ENCODE results near the gene FANCD2.
"Not testable (repeated sequence)": the region's sequence is repeated elsewhere in the genome, so short reads cannot be mapped to it uniquely, and the experiment has no call there.

Gene FANCD2

DNA sequence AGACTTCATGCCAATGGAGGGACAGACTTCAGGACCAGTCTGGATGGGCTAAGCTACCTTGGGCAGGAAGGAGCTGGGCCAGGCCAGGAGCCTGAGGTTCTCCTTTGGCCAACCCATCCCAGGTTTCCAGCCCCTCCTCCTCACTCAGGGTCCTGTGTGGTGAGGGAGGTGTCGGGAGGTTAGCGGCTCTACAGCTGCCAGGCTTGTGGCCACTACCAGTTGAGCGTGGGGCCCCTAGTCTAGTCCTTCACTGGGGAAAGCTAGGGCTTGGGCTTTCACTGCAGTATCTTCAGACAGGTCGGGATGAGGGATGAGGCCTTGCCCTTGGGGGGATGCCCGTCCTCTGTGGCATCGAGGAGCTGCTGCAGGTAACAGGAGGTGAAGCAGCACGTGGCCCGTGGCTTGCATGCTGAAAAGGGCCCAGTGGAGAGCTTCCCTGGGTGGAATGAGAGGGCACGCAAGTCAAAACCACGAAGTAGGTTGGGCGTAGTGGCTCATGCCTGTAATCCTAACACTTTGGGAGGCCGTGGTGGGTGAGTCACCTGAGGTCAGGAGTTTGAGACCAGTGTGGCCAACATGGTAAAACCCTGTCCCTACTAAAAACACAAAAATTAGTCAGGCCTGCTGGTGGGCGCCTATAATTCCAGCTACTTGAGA is 8.5 kb upstream of the FANCD2 start:
- no peak for DNase-seq

DNA sequence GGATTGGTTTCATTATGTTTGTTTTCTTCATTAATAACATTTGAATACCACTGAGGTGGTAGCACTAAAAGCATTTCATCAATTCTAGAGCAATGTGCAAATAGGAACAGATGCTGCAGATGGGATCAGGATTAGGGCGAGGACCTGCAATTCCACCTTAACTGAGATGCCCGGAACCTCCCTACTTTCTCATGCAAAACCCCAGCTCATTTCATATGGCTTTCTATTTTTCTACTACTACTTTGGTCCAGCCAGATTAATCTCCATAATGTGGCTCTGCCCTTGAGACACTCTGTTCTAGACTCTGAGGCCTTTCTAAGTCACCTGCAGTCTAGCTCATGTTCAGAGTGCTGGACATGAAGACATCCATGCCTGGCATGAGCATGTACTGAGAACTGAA is 7.4 kb upstream of the FANCD2 start:
- not testable (repeated sequence) for DNase-seq

DNA sequence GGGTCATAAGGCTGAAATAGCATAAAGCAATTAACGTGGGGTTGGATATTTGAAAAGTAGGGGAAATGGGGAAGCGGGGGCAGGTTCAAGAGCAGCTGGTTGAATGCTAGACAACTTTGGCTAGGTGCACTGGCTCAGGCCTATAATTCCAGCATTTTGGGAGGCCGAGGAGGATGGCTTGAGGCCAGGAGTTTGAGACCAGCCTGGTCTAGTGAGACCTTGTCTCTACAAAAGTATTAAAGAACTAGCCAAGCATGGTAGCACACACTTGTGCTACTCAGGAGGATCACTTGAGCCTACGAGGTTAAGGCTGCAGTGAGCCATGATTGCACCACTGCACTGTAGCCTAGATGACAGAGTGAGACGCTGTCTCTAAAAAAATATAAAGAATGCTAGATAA is 6.9 kb upstream of the FANCD2 start:
- DNase-seq, result no peak

DNA sequence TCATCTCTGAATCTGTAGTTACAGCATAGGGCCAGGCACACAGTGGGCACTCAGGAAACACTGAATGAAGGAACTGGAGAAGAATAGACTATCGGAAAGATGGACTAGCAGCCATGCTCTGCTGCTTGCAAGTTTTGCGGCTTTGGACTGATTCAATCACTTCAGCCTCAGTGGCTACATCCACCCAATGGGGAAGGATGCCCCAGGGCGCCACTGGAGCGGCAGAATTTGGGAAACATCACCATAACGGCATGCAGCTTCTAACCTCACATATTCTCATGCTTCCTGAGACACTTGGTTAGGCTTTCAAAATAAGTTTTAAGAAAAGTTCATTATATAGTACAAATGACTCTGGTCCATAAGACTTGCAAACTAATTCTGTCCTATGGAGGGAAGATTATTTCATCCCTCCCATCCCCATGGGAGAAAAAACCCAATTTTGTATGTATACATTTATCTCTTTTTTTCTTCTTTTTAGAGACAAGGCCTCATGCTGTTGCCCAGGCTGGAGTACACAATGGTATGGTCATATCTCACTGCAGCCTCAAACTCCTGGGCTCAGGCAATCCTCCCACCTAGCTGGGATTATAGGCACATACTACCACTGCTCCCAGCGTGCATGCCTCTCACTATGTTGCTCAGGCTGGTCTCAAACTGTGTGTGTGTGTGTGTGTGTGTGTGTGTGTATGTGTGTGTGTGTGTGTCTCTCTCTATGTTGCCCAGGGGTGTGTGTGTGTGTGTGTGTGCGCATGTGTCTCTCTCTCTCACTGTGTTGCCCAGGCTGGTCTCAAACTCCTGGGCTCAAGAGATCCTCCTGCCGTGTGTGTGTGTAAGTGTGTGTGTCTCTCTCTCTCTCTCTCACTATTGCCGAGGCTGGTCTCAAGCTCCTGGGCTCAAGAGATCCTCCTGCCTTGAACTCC is 4.1 kb upstream of the FANCD2 start:
- DNase-seq, result no peak

DNA sequence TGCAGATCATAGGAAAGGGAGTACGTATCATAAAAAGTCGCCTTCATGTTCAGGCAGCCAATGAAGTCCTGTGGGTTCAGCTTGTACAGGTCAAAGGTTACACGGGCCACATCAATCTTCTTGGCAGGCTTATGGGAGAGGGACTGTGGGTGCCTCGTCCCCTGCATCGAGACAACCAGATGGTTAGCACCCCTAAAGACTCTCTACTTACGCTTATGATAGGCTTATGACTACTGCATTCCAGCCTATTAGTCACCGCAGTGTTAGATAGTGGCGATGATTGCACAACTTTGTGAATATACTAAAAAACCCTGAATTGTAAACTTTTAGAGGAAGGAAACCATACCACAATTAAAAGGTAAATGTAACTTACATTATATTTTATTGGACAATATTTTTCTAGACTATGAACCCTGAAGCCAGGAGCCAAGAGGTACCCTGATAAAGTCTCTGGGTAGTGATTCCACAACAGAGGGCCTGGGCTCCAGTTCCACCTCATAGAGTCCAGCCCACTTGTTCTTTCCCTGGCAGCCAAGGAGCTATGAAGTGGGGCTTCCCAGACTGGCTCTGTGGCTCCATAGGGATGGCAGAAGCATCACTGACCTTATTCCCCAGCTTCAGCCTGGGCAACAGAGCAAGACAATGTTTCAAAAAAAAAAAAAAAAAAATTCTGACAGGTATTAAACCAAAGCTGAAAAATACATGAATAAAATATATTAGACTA is 2.5 kb upstream of the FANCD2 start:
- DNase-seq, result no peak

DNA sequence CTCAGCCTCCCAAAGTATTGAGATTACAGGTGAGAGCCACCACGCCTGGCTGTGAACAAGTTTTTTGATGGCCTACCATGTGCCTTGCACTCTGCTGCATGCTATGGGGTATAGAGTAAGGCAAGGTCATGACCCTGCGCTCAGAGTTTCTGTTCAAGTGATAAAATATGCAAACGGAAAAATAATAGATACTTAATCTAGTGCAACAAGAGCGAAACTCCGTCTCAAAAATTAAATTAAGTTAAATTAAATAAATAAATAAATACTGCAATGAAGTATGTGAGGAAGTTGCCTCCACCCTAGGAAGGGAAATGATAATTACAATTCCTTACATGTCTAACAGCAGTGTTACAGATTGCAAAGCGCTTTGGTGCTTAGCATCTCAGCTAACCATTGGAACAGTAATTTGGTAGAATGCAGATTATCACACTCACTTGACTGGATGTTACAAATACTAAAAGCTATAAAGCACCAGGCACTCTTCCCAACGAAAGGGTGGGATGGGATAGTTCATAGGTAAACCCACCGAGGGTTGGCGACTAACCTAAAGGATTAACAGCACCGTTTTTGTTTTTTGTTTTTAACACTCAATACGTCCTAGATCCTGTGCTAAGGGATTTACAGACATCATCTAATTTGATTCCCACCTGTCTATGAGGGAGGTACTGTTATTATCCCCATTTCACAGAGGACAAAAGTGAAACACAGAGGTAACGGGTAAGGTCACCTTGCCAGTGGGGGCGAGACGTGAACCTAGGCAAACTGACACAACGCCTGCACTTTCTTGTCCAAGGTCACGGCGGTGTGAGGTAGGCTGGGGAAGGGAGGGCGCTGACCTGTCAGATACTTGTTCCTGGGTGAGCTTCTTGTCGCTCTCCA is 793 bp upstream of the FANCD2 start:
- DNase-seq, result no peak

DNA sequence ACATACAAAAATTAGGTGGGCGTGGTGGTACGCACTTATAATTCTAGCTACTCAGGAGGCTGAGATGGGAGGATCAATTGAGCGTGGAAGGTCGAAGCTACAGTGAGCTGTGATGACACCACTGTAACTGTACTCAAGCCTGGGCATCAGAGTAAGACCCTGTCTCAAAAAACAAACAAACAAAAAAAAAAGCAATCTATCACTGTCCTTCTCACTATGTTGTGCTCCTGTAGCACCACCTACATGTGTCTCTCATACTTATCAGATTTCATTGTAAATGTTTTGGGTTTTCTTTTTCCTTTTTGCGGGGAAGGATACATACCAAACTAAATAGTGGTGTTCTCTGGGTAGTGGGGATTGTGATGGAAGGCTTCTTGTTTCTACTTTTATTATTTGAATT is 14.8 kb downstream of the FANCD2 start:
- DNase-seq, result no peak

DNA sequence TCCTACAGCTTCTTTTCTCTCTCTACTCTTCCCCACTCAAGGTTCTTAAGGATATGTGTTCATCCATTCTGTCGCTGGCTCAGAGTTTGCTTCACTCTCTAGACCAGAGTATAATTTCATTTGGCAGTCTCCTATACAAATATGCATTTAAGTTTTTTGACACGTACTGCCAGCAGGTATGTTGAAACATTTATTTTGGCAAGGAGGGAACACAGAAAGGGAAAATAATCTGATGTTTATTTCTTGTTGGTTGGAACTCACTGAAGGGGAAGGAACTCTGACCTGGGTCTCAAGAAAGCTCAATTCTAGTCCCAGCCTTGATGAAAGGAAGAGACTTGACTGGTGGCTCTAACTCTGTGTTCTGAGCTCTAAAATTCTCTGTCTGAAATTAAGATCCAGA is 21.6 kb downstream of the FANCD2 start:
- no peak for DNase-seq

DNA sequence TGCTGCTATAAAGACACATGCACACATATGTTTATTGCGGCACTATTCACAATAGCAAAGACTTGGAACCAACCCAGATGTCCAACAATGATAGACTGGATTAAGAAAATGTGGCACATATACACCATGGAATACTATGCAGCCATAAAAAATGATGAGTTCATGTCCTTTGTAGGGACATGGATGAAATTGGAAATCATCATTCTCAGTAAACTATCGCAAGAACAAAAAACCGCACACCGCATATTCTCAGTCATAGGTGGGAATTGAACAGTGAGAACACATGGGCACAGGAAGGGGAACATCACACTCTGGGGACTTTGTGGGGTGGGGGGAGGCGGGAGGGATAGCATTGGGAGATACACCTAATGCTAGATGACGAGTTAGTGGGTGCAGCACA is 26.8 kb downstream of the FANCD2 start:
- DNase-seq, result not testable (repeated sequence)

DNA sequence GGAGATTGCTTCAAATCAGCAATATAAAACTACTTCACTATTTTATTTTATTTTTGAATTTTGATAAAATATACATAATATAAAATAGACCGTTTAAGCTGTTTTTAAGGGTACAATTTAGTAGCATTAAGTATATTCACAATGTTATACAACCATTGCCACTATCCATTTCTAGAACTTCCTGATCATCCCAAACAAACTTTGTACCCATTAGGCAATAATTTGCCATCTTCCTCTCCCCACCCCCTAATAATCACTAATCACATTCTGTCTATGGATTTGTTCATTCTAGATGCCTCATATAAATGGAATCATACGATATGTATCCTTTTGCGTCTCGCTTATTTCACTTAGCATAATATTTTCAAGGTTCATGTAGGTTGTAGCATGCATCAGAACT is 28.9 kb downstream of the FANCD2 start:
- no peak for DNase-seq

DNA sequence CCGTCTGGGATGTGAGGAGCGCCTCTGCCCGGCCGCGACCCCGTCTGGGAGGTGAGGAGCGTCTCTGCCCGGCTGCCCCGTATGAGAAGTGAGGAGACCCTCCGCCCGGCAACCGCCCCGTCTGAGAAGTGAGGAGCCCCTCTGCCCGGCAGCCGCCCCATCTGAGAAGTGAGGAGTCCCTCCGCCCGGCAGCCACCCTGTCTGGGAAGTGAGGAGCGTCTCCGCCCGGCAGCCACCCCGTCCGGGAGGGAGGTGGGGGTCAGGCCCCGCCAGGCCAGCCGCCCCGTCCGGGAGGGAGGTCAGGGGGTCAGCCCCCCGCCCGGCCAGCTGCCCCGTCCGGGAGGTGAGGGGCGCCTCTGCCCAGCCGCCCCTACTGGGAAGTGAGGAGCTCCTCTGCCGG is 43.8 kb downstream of the FANCD2 start:
- not testable (repeated sequence) for DNase-seq

DNA sequence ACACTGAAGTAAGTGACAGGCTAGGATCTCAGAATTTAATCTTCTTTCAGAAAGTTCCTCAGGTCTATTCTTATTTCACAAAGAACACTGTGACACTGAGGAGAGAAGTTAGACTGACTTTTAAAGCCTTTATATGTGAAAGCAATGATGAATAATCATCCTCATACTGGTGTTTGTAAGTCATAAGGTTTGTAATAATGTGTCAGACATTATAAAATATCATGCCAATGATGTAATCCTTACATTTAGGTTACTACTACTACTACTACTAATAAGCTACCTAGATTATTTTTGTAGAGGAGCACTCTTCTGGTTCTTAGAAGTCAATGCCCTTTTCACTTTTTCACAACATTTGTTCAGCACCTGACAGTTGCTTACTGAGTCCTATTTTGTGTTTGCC is 48.4 kb downstream of the FANCD2 start:
- DNase-seq, result no peak

DNA sequence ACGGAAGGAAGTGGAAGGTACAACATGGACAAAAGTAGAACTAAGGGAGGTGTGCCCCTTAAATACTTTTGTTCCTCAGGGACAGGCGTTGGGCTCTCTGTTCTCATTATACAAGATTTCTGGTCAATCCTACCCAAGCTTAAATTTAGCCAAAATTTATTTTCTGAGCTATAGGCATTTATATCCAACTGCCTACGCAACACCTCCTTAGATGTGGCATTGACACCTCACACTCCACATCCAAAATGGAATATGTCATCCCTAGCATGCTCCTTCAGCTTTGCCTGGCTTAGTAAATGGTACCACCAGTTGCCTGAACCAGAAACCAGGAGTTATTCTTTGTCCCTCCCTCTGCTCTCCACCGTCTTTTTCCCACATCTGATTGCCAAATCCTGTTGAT is 55.6 kb downstream of the FANCD2 start:
- DNase-seq, result no peak

DNA sequence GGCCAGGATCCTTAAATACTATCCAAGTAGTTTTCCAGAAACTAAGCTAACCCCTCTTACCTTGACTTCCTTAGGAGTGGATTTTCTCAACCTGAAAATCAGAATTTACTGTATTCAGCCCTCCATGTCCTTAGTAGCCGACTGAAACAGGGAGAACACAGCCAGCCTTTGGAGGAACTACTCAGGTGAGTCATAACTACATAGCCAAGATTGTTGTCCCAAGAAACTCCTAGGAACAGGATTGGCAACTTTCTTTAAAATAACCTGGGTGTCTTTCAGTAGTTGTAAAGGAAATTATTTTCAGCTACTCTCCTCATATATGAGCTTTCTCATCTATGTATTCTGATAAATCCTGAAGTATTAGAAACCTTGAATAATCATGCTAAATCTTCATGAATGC is 59.5 kb downstream of the FANCD2 start:
- DNase-seq, result no peak

DNA sequence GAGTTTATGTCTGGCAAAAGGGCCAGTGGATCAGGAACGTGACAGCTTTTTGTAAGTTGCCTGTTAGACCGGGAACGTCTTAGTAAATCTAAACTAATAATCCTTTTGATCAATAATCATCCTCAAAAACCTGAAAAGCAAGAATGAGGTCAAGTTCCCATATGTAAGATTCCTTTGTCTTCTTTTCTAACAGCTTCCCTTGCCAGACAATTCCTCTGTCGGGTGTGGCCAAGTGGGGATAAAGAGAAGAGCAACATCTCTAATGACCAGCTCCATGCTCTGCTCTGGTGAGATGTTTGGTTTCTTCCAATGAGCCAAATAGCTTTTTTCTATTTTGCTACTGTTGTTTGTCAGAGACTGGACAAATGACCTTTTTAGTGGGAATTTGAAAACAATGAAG is 62.0 kb downstream of the FANCD2 start:
- DNase-seq, result no peak

DNA sequence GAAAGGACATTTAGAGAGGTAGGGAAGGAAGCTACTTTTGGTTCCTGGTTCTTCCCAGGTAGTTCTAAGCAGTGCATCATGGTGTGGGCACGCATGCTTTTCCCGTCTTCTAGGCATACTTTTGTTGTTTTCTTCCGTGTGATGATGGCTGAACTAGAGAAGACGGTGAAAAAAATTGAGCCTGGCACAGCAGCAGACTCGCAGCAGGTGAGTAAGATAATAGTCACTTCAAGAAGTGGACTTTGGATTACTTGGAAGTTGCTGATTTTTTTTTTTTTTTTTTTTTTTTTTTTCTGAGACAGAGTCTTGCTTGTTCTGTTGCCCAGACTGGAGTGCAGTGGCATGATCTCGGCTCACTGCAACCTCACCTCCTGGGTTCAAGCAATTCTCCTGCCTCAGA is 63.9 kb downstream of the FANCD2 start:
- DNase-seq, result no peak

DNA sequence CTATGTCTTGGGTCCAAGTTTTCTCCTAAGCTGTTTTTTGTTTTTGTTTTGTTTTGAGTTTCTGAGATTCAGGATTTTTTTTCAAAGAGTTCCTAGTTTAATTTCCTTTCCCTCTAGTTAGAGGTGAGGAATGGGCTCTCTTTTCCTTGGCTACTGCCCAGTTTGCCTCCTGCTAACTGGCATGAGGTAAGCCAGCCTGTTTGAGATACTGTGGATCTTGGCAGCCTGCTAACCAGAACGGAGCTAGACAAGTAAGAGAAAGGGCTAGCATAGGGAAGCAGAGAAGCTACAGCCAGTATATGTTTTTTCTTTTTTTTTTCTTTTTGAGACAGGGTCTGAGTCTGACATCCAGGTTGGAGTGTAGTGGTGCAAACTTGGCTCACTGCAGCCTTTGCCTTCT is 64.5 kb downstream of the FANCD2 start:
- not testable (repeated sequence) for DNase-seq

DNA sequence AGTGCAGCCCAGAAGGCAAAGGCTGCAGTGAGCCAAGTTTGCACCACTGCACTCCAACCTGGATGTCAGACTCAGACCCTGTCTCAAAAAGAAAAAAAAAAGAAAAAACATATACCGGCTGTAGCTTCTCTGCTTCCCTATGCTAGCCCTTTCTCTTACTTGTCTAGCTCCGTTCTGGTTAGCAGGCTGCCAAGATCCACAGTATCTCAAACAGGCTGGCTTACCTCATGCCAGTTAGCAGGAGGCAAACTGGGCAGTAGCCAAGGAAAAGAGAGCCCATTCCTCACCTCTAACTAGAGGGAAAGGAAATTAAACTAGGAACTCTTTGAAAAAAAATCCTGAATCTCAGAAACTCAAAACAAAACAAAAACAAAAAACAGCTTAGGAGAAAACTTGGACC is 65.2 kb downstream of the FANCD2 start:
- not testable (repeated sequence) for DNase-seq

DNA sequence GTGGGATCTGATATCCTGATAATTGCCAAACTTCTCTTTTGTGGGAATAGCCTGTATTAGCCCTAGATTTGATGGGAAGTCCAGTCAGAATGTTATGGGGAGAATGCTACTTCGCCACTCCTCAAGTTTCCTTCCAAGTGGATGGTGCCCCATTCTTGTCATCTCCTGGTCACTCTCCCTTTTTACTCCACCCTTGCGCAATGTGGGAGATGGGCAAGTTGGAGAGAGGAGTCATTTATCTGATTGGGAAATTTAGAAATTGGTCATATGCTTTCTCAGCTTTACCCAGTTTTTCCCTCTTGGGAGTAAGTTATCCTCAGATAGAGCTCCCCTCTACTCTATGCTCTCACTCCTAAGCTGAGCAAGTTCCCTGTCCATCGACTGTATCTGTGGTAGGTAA is 67.4 kb downstream of the FANCD2 start:
- no peak for DNase-seq

DNA sequence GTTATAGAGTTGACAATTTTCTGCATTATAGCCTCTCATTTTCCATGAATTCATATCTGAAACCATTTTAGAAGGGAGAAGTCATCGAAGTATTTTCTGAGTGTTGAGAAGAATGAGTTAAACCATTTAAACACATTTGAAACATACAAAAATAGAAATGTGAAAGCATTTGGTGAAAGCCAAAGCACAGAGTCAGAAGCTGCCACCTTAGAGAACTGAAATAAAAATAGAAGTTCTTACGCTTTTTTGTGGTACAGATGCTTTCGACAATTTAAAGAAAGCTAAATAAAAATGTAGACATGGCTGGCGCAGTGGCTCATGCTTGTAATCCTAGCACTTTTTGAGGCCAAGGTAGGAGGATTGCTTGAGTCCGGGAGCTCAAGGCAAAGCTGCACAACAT is 72.8 kb downstream of the FANCD2 start:
- no peak for DNase-seq

DNA sequence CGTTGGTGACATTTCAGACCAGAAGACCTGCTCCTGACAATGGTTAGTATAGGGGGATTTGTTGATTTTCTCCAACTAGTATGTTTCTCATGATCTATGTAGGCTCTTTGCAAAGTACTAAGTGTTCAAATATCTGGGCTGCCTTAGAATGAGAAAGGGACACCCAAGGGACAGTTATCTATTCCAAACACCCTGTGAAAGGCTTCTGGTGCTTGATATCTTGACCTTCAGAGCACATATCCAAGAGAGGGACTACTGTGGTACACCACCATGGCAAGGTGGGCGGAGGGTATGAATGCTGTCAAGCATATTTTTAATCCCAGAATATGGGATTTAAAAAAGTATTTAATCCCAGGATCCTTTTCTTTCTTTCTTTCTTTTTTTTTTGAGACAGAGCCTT is 80.7 kb downstream of the FANCD2 start:
- no peak for DNase-seq

DNA sequence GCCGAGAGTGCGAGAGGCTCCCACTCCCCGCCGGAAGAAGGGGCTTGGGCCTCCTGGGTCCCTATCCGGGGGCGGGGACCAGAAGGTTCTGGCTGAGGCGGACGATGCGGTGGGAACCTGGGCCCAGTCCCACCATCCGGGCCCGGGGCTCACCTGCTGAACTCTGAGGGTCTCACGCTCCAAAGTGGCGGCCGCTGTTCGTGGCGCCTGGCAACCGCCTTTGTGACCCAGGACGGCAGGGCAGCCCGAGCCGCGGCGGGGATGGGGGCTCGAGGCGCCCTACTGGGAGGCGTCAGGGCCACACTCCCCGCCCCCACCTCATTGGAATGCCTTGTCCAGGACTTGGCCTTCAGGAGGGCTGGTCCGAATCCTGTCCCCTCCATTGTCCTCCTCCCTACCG is 81.9 kb downstream of the FANCD2 start, which contains the start of gene FANCD2OS:
FANCD2OS (minus strand) TSS at position 165 of the 400 bp plus-strand sequence. CDS start 3,481 bp downstream, outside the sequence.
- no peak for DNase-seq

Data from NCI-H82 (cell line).